Middle frontal gyrus (tissue), 1 donor: ENCODE measurements around the gene RALGAPA1.
"Not testable (repeated sequence)": the region's sequence is repeated elsewhere in the genome, so short reads cannot be mapped to it uniquely, and the experiment has no call there.

Experiments used
- DNase-seq: peaks from one replicate; pipeline ENCODE4 v3.0.0-alpha.2; 2015; ENCODE audit warnings: low spot score; ENCODE audit errors: extremely low spot score

Gene RALGAPA1

DNA sequence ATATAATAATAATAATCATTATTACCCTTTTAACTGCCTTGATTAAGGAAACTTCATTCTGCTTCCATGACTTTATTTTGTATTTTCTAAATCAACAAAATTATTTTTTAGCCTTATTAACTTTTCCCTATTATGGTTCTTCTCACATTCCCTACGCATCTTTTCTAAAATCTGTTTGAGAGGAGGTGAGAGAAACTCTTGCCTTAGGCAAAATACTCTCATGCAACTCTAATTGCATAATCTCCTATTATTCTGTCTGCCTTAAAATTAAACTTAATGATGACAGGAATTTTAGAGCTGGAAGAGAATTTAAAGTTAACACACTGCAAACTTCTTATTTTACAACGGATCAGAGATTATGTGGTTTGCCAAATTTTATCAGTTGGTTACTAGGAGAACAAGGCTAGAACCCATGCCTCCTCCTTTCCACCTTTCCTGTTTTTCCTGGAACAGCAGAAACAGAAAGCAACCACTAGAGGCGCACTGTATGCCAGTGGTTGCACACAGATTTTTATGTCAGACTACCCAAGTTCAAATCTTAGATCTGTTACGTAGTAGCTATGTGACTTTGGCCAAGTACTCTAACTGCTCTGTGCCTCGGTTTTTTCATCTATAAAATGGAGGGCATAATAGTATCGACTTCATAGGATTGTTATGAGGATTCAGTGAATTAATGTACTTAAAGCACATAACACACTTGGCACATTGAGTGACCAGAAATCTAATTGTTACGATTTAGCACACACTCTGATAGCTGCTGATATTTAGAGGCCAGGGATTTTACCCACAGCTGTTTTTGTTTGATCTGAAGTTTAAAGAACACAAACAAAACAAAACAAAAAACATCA is 12.7 kb upstream of the RALGAPA1 start:
- DNase-seq = no peak

DNA sequence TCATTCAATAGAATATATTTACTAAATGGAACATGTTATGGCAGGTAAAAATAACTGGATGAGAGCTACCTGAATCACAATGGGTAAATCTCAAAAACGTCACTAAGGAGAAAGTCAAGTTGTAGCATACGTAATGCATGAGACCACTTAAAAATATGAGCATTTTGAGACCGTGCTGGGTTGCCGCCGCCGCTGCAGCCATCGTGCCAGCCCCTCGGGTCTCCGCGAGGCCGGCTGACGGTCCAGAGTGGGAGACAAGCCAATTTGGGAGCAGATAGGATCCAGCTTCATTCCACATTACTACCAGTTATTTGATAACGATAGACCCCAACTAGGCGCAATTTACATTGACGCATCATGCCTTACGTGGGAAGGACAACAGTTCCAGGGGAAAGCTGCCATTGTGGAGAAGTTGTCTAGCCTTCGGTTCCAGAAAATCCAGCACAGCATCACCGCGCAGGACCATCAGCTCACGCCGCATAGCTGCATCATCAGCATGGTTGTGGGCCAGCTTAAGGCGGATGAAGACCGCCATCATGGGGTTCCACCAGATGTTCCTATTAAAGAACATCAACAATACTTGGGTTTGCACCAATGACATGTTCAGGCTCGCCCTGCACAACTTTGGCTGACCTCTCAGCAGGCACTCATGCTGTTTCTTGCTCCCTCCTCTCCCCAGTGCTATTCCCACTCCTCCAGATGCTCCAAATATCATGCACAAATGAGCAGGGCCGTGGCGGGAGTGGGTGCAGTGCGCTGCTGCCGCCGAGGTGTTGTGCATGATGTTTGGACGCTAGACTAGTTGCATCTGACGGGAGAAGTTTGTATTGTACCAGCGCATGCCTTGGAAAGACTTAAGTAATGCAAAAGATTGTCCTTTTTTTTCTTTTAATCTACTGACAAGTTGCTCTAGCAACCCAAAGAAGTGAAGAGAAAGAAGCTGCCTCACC is 10.8 kb upstream of the RALGAPA1 start:
- DNase-seq = no peak

DNA sequence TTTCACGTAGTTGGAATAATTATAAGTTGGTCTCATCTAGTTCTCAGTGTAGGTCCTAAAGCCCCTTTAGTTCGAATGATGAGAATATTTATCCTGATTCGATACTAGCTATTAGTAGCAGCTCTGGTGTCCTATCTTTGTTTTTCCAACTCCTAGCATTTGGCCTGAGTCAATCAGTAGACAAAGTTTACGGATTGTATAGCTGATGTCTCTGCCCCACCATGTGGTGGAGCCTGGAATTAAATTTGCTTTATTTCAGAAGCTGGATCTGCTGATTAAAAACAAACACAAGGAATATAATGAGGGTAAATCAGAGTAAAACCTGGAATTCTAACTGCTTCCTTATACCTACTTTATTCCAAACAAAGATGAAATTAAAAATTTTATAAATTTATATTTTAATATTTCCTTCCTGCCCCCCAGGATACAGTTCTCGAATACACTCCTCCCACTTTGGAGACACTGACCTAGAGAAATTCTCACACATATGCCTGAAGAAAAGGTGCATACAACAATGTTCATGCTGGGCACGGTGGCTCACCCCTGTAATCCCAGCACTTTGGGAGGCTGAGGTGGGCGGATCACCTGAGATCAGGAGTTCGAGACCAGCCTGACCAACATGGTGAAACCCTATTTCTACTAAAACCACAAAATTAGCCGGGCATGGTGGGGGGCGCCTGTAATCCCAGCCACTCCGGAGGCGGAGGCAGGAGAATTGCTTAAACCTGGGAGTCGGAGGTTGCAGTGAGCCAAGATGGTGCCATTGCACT is 9.4 kb upstream of the RALGAPA1 start:
- DNase-seq = no peak

DNA sequence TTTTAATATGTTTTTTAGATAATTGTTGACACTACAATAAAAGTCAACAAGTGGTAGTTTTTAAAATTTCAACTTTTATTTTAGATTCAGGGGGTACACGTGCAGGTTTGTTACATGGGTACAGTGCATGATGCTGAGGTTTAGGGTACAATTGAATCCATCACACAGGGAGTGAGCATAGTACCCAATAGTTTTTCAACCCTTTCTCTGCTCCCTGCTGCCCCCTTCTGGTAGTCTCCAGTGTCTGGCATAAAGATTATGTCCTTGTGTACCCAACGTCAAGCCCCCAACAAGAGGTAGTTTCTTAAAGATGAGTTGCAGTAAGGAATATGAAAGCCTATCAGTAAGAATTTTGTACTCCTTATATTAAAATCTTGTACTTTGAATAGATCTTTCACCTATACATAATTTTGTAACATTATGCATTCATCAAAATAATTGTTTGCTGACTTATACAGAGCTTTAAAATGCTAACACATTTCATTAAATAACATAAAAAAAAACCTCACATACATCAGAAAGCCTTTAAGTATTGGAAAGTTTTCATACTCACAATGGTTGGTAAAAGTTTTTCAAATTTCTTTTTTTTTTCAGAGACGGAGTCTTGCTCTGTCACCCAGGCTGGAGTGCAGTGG is 5.4 kb upstream of the RALGAPA1 start:
- no peak for DNase-seq

GRCh38 chr14:35810963-35811362 is 1.9 kb upstream of the RALGAPA1 start:
- DNase-seq = no peak

DNA sequence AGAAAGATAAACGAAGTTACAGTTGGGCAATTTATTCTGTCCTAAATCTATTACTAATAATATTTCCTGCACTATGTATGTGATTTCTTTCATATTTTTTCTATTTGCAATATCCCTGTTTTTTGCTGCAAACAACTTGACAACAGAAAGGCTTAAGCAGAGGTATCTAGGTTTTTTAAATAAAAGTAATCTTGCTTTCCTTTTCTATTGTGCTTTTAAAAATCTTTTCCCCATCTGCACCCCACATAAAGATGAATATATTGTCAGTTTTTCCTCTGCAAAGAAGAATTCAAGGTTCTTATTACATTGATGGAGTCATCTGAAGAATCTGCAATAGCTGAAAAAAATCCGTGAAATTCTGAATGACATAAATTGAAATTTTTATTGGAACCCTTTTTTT is 502 bp upstream of the RALGAPA1 start:
- no peak for DNase-seq

- DNase-seq = no peak
Observed at GRCh38 chr14:35808076-35808637, 938 bp downstream of the RALGAPA1 start.

- no peak for DNase-seq
Observed at GRCh38 chr14:35807131-35807961, 1.7 kb downstream of the RALGAPA1 start.

- no peak for DNase-seq
Observed at GRCh38 chr14:35806006-35806907, 2.8 kb downstream of the RALGAPA1 start.

DNA sequence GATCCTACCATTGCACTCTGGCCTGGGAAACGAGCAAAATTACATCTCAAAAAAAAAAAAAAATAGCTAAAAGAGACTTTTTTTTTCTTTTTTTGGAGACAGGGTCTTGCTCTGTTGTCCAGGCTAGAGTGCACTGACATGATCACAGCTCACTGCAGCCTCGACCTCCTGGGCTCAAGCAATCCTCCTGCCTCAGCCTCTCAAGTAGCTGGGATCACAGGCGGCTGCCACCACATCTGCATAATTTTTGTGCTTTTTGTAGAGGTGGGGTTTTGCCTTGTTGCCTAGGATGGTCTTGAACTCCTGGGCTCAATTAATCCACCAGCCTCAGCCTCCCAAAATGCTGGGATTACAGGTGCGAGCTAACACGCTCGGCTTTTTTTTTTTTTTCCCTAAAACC is 11.3 kb downstream of the RALGAPA1 start:
- DNase-seq = no peak

DNA sequence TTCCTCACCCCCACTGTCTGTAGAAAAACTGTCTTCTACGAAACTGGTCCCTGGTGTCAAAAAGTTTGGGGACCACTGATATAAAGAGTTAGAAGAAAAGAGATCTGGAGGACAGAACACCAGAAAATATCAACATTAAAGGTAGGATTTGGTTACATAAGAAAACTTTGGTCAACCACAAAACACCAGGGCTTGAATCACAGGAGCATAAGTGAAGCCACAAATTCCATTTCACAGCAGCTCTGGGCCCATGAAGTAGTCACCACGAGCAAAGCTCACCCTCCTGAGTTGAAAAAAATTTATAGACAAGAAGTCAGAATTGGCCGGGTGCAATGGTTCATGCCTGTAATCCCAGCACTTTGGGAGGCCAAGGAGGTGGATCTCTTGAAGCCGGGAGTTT is 19.4 kb downstream of the RALGAPA1 start:
- DNase-seq = no peak

DNA sequence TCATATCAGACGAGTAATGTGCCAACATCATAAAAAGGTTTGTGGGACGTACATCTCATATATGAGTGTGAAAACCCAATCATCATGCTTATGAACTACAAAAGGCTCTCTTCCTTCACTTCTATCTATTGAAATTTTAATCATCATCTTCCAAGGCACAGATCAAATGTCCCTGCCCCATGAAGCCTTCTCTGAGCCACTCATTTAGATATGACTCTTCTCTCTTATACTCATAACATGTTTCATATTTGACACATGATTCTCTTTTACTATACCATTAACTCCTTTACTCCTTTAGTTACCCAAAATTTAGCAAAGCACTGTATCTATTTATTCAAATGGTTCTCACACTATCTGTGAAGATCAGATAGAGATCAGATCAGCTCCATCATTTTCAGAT is 22.2 kb downstream of the RALGAPA1 start:
- no peak for DNase-seq

GRCh38 chr14:35783699-35784098 is 25.4 kb downstream of the RALGAPA1 start:
- no peak for DNase-seq

- no peak for DNase-seq
Observed at GRCh38 chr14:35779368-35779767, 29.7 kb downstream of the RALGAPA1 start.

DNA sequence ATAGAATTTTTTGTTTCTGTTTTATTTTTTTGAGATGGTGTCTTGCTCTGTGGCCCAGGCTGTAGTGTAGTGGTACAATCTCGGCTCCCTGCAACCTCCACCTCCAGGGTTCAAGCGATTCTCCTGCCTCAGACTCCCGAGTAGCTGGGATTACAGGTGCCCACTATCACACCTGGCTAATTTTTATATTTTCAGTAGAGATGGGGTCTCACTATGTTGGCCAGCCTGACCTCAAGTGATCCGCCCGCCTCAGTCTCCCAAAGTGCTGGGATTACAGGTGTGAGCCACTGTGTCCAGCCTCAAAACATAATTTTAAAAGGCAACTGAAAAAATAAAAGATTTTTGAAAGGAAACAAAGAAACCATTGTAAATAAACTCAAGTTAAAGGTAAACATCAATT is 31.5 kb downstream of the RALGAPA1 start:
- DNase-seq = not testable (repeated sequence)

GRCh38 chr14:35776823-35777222 is 32.3 kb downstream of the RALGAPA1 start:
- DNase-seq = no peak

GRCh38 chr14:35776085-35776484 is 33.0 kb downstream of the RALGAPA1 start:
- DNase-seq = not testable (repeated sequence)

DNA sequence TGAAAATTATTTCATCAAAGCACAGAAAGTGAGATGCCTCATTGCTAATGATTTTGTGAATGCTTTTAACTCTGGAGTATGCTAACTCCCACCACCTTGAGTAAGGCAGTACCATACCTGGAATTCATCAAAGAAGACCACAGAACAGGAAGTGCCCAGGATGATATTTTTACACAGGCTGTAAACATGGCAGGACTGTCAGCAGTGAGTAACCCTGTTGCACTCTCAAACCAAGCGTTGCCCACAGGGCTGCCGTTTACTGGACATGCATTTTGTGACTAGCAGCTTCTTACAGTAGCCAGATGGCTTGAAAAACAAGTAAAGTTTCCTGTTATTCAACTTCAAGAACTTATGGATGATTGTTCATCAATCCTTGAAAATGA is 42.4 kb downstream of the RALGAPA1 start:
- no peak for DNase-seq
